Cardiac septum (tissue), 1 donor: ENCODE measurements around the gene NUDT1. TPM values are rescaled to one million over a fixed set of nuclear protein-coding genes. Genes with fewer than 3 reads are reported as not detected.

ENCODE experiments used
- DNase-seq: peaks from one replicate; pipeline ENCODE4 v3.0.0-alpha.2; 2020; ENCODE audit warnings: low spot score
- intact Hi-C: fragments of 100-400 bp; cut with DNase I; formaldehyde crosslinking; loops from one replicate; pipeline ENCODE4 v1.14.0; 2022
- microRNA-seq: library from miRNA; unstranded; fragments of <30 nt; microRNA quantifications from one replicate; pipeline ENCODE4 v1.2.0, GENCODE V29; 2020
- total RNA-seq: library from RNA; stranded (reverse); fragmentation: NEBNext Ultra II Directional; extraction: Animal tissue kit (Norgen Biotek cat#: 25700); gene quantifications from one replicate; pipeline ENCODE4 v1.2.1, GENCODE V29; 2021
- donor health status: DM: no; HTN: no; CAD: no.

Gene NUDT1
- total RNA-seq, 1 donor from 2014 or later = 9.6 TPM

DNA sequence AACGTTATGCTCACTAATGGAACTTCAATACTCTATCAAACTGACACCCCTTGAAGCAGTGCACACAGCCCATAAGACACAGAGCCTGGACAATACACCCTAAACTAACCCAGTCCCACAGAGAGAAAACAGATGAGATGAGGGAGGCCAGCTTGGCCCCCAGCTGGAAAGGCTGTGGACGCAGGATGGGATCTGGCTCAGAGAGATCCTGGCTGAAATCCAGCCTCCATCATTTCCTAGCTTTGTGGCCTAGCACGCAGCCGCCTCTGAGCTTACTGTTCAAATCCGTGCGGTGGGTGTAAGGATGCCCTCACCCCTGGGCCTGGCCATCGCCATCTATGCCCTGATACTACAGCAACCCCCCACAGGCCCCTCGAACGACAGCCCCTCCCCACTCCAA, 39.5 kb downstream of the NUDT1 start:
- intact Hi-C loops = no loop called here
- DNase-seq = no peak

DNA sequence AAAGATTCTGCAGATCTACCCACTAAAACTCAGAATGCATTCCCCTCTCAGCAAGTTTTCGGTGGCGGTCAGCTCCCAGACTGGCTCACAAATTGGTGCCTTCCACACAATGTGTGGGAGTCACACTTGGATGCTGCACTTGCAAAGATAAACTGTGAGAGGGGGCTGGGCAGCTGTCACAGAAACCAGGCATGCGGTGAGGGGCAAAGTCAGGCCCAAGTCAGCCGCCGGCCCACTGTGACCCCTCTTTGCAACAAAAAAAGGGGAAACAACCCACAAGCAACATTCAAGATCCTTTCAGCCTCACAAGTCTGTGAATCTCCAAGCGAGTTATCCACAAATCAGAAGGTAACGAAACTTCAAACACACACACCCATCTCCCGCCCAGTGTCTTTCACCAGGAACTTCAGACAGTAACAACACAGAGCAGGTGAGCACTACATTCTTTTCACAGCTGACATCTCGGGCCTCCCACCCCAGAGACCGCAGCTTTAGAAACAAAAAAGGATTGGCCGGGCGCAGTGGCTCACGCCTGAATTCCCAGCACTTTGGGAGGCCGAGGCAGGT, 40.2 kb downstream of the NUDT1 start:
- DNase-seq = no peak
- intact Hi-C loops = no loop called here

DNA sequence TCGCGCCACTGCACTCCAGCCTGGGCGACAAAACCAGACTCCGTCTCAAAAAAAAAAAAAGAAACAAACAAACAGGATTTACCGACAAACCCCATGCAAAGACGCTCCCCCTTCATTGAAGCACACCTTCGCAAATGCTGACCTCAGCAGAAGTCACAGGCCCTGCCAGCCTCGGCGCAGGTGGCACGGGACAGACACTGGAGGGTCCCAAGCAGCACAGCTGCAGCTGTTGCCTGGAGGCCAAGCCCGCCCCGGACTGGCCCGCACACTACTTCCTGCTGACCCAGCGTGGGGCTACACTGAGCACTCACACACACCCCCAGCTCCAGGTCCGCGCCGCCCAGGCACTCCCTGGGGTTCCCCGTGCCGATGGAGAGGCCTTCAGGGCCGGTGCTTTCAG, 41.0 kb downstream of the NUDT1 start:
- intact Hi-C loops = no loop called here
- no peak for DNase-seq

DNA sequence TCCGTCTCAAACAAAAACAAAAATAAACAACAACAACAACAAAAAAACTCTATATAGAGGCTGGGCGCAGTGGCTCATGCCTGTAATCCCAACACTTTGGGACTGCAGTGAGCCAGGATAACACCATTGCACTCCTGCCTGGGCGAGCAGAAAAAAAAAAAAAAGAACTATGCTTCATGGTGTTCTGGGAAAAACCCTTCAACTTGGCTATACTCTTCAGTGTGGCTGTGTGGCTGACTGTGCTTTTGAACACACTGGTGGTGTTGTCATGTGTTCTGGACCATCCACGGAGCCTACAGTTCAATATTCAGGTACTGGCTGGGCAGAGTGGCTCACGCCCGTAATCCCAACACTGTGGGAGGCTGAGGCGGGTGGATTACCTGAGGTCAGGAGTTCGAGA, 45.7 kb downstream of the NUDT1 start:
- intact Hi-C loops = no loop called here
- no peak for DNase-seq

DNA sequence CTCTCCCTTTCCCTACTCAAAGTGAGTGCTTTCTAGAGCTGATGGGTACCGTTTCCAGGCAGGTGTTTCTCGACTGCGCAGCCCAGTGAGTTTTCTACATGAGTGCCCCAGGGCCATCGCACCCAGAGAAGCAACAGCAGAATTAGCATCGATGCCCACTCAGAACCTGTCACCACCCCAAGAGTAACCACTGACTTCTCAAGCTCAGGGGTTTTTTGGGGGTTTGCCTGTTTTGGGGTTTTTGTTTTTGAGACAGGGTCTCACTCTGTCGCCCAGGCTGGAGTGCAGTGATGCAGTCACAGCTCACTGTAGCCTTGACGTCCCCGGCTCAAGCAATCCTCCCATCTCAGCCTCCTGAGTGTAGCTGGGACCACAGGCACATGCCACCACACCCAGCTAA, 46.5 kb downstream of the NUDT1 start:
- no peak for DNase-seq
- intact Hi-C loops = no loop called here

DNA sequence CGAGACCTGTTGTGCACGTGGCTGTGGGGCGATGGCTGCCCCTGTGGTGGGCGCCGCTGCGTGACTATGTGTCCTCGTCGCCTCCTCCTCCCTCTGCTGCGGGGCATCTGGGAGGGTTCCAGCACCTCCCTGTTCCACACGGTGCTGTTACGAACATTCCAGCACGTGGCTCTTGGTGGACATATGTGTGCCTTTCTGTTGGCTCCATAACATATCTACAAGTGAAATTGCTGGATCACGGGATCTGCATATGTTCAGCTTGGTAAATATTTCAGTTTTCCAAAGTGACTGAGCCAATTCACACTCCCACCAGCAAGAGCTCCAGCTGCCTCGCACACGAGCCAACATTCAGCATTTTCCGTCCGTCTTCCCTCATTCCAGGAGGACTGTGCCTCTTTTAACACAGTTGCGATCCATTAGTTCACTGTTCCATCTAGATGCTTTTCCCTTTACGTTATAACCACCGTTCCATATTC, 47.1 kb downstream of the NUDT1 start:
- no peak for DNase-seq

DNA sequence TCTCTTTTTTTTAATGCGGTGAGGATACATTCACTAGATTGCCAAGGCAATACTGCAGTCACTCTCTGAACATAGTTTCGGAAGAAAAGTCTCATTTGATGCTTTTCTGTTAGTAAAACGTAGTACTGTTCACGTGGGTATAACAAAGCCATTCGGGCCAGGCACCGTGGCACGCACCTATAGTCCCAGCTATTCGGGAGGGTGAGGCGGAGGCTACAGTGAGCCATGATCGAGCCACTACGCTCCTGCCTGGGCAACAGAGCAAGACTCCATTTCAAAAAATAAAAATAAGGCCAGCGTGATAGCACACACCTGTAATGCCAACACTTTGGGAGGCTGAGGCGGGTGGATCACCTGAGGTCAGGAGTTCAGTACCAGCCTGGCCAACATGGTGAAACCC, 47.6 kb downstream of the NUDT1 start:
- DNase-seq = no peak
- intact Hi-C loops = no loop called here

More for the DNA sequence above, 47.1 kb downstream of the NUDT1 start:
- intact Hi-C loops = no loop called here

DNA sequence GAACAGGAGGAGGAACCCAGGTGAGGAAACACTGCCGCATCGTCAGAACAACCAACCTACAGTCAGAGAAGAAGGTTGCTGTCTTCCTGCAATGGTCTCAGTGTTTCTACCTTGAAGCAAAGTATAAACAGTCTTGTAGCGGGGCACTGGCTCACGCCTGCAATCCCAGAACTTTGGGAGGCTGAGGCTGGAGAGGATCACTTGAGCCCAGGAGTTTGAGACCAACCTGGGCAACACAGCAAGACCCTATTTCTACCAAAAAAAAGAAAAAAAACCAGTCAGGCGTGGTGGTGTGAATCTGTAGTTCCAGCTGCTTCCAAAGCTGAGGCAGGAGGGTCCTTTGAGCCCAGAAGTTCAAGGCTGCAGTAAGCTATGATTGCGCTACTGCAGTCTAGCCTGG, 48.9 kb downstream of the NUDT1 start:
- intact Hi-C loops = no loop called here

DNA sequence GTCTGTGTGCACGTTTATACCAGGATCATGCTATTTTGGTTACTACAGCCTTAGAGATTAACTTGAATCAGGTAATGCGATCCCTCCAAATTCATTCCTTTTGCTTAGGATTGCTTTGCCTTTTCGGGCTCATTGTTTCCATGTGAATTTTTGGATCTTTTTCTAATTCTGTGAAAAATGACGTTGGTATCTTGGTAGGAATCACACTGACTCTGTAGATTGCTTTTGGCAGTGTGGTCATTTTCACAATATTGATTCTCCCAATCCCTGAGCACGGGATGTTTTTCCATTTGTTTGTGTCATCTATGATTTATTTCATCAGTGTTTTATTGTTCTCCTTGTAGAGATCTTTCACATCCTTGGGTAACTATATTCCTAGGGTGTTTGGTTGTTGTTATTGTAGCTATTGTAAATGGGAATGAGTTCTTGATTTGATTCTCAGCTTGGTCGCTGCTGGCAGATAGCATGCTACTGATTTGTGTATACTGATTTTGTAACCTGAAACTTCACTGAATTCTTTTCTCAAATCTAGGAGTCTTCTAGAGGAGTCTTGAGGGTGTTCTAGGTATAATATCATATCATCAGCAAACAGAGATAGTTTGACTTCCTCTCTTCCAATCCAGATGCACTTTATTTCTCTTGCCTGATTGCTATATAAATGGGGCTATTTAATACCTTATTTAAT, 54.1 kb downstream of the NUDT1 start:
- no peak for DNase-seq
- intact Hi-C loops = no loop called here

More for the DNA sequence above, 48.9 kb downstream of the NUDT1 start:
- DNase-seq = no peak

DNA sequence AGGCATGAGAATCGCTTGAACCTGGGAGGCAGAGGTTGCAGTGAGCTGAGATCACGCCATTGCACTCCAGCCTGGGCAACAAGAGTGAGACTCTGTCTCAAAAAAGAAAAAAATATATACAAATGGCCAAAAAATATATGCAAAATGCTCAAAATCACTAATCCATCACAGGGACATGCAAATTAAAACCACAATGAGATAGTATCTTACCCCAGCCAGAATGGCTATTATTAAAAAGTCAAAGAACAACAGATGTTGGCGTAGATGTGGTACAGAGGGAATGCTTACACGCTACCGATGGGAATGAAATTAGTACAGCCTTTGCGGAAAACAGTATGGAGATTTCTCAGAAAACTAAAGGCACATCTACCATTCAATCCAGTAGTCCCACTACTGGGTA, 54.8 kb downstream of the NUDT1 start:
- DNase-seq = no peak
- intact Hi-C loops = no loop called here

DNA sequence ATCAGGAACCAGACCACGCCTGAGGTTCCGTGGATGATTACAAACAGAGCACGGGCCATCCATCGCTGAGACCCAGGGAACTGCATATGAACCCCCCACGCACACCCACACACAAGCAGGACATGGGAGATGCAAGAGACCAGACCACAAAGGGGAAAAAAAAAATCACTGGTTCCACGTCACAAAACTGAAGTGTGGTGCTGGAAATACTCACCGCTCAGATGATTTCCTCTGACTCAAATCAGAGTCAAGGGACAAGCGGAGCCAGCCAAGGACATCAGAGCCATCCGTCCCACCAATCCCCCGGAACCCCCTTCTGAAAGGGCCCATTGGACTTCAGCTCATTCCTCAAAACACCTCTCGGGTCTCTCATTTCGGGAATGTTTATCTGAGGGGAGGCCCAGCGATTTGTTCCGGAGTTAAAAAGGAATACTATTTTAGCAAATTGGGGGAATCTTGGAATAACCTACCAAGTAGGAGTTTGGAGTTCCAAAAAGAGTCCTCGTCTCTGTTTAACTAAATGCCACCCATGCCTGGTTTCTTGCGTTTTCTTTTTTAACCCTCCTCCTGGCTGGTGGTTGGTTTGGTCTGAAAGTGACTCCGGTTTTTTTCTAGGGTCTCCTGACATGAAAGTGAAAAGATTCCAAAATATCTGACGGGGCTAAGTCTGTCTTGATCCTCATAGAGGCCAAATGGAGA, 57.3 kb downstream of the NUDT1 start:
- DNase-seq = no peak

DNA sequence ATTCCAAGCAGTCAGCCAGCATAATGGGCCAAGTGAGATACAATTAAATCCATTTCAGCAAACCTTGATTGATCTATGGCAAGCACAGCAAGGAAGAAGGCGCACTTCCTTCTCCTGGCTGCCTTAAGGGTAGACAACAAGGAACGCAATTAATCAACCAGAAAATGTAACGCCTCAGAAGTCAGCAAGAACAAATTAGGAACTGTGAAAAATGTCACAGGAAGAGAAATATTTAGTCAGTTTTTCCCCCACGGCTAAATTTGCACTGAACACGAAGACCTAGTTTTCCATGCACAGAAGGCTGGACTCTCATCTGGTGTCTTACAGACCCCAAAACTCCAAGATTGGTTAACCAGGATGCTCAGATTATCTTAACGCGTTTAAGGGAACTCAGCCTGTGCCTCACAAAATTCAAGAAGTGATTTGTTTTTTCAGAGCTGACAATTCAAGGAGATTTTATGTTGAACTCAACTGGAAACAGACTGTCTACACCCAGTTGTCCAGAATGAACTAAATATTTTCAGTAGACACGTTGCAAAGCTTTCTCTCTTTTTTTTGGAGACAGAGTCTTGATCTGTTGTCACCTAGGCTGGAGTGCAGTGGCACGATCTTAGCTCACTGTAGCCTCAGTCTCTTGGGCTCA, 58.0 kb downstream of the NUDT1 start:
- intact Hi-C loops = no loop called here

More for the DNA sequence above, 57.3 kb downstream of the NUDT1 start:
- intact Hi-C loops = no loop called here

More for the DNA sequence above, 58.0 kb downstream of the NUDT1 start:
- no peak for DNase-seq

Small RNAs within 50 kb of the gene (microRNA-seq; reads per million reads assigned to microRNA genes)
- gene MIR6836 = not detected

Other genes with a start within 250 kb of the NUDT1 start
- gene MAD1L1, start 9.3 kb upstream of the NUDT1 start, total RNA-seq = 13.5 TPM
- gene MRM2, start within 50 bp of the NUDT1 start, total RNA-seq = 15.6 TPM
- gene SNX8, start 72.2 kb downstream of the NUDT1 start, total RNA-seq = 18.9 TPM
- gene EIF3B, start 112.6 kb downstream of the NUDT1 start, total RNA-seq = 64.9 TPM
- gene CHST12, start 161.4 kb downstream of the NUDT1 start, total RNA-seq = 13.8 TPM
- not detected for gene GRIFIN, start 234.2 kb downstream of the NUDT1 start, total RNA-seq